ENCODE results near the gene AIPL1. TPM values are rescaled to one million over a fixed set of nuclear protein-coding genes. Genes with fewer than 3 reads are reported as not detected.
"Not testable (repeated sequence)": the region's sequence is repeated elsewhere in the genome, so short reads cannot be mapped to it uniquely, and the experiment has no call there.

Gene AIPL1
- 0.76 TPM for total RNA-seq (ENCODE audit: unreplicated experiment)
- long read RNA-seq, partial matches to known transcripts: 0 of 1 reads
- long read RNA-seq, other reads (novel, unspliced or antisense): 0 of 1 reads

GRCh38 chr17:6435051-6435450 lies at the start of gene AIPL1:
AIPL1 (minus strand) TSS chr17:6435121; CDS start chr17:6435104, 17 bp downstream.
- no peak for TF ChIP-seq CTCF (IDR thresholded peaks at IDR 0.05; ENCODE audit: partially characterized antibody, unreplicated experiment)
- no peak for DNase-seq
- H3K9me3 Mint-ChIP-seq (ENCODE audit: unreplicated experiment): peaks cover 5% of the 10 kb centered on the region
- no peaks in the 10 kb centered on the region for H3K27me3 Mint-ChIP-seq (ENCODE audit: unreplicated experiment)
- H3K4me1 Mint-ChIP-seq (ENCODE audit: low read depth, unreplicated experiment): peaks cover 5% of the 10 kb centered on the region
- H3K27ac Mint-ChIP-seq (ENCODE audit: unreplicated experiment): no peak within 1 kb of the TSS
- no peak within 1 kb of the TSS for H3K4me3 Mint-ChIP-seq (ENCODE audit: unreplicated experiment)
- H3K36me3 Mint-ChIP-seq (ENCODE audit: unreplicated experiment): no peaks in the 10 kb centered on the region

- H3K27me3 Mint-ChIP-seq (ENCODE audit: unreplicated experiment): peaks cover 8% of the 10 kb centered on the region
- H3K4me3 Mint-ChIP-seq (ENCODE audit: unreplicated experiment): no peak overlapping the region
- no peaks in the 10 kb centered on the region for H3K36me3 Mint-ChIP-seq (ENCODE audit: unreplicated experiment)
- no peak for DNase-seq
- no peaks in the 10 kb centered on the region for H3K4me1 Mint-ChIP-seq (ENCODE audit: low read depth, unreplicated experiment)
- H3K27ac Mint-ChIP-seq (ENCODE audit: unreplicated experiment): no peak overlapping the region
- TF ChIP-seq CTCF (IDR thresholded peaks at IDR 0.05; ENCODE audit: partially characterized antibody, unreplicated experiment): no peak
- peaks cover 5% of the 10 kb centered on the region for H3K9me3 Mint-ChIP-seq (ENCODE audit: unreplicated experiment)
Measured at GRCh38 chr17:6483507-6483906, 48.6 kb upstream of the AIPL1 start.

- H3K36me3 Mint-ChIP-seq (ENCODE audit: unreplicated experiment); H3K4me3 Mint-ChIP-seq (ENCODE audit: unreplicated experiment); H3K27ac Mint-ChIP-seq (ENCODE audit: unreplicated experiment); H3K4me1 Mint-ChIP-seq (ENCODE audit: low read depth, unreplicated experiment); H3K27me3 Mint-ChIP-seq (ENCODE audit: unreplicated experiment); H3K9me3 Mint-ChIP-seq (ENCODE audit: unreplicated experiment); DNase-seq: not testable (repeated sequence)
Measured at GRCh38 chr17:6482796-6483195, 47.9 kb upstream of the AIPL1 start.

- H3K4me1 Mint-ChIP-seq (ENCODE audit: low read depth, unreplicated experiment): peaks cover 3% of the 10 kb centered on the region
- TF ChIP-seq CTCF (IDR thresholded peaks at IDR 0.05; ENCODE audit: partially characterized antibody, unreplicated experiment): no peak
- no peak overlapping the region for H3K27ac Mint-ChIP-seq (ENCODE audit: unreplicated experiment)
- H3K9me3 Mint-ChIP-seq (ENCODE audit: unreplicated experiment): peaks cover 5% of the 10 kb centered on the region
- H3K4me3 Mint-ChIP-seq (ENCODE audit: unreplicated experiment): no peak overlapping the region
- DNase-seq: no peak
- H3K36me3 Mint-ChIP-seq (ENCODE audit: unreplicated experiment): no peaks in the 10 kb centered on the region
- peaks cover 9% of the 10 kb centered on the region for H3K27me3 Mint-ChIP-seq (ENCODE audit: unreplicated experiment)
Measured at GRCh38 chr17:6482105-6482455, 47.2 kb upstream of the AIPL1 start.

- H3K27me3 Mint-ChIP-seq (ENCODE audit: unreplicated experiment): peaks cover 7% of the 10 kb centered on the region
- peaks cover 3% of the 10 kb centered on the region for H3K9me3 Mint-ChIP-seq (ENCODE audit: unreplicated experiment)
- no peaks in the 10 kb centered on the region for H3K36me3 Mint-ChIP-seq (ENCODE audit: unreplicated experiment)
- TF ChIP-seq CTCF (IDR thresholded peaks at IDR 0.05; ENCODE audit: partially characterized antibody, unreplicated experiment): no peak
- no peak overlapping the region for H3K27ac Mint-ChIP-seq (ENCODE audit: unreplicated experiment)
- DNase-seq: no peak
- H3K4me3 Mint-ChIP-seq (ENCODE audit: unreplicated experiment): no peak overlapping the region
- H3K4me1 Mint-ChIP-seq (ENCODE audit: low read depth, unreplicated experiment): peaks cover 8% of the 10 kb centered on the region
Measured at GRCh38 chr17:6480303-6480675, 45.4 kb upstream of the AIPL1 start.
